Activated CD8-positive, alpha-beta T cell treated with anti-CD3 and anti-CD28 coated beads for 36 hours (primary cell): ENCODE data around the gene DLGAP1. TPM values are rescaled to one million over a fixed set of nuclear protein-coding genes. Genes with fewer than 3 reads are reported as not detected.
"Not testable (repeated sequence)": the region's sequence is repeated elsewhere in the genome, so short reads cannot be mapped to it uniquely, and the experiment has no call there.

Experiments used
- ATAC-seq: fragments of 200-7000 bp; cut with Tn5 transposase; one replicate; pipeline ENCODE4 v1.10.0; 2021; ENCODE audit warnings: mild to moderate bottlenecking, moderate library complexity
- CTCF ChIA-PET: fragments of 350-600 bp; sonication (Branson Sonifier 250); formaldehyde crosslinking; loops from one replicate; lab custom pipeline; 2021; ENCODE audit warnings: antibody characterized with exemption; lab: Charles Lee
- POLR2A ChIA-PET: fragments of 350-600 bp; sonication (Branson Sonifier 250); formaldehyde crosslinking; loops from one replicate; lab custom pipeline; 2021; ENCODE audit warnings: antibody characterized with exemption; lab: Charles Lee
- DNase-seq: peaks from one replicate; pipeline ENCODE4 v3.0.0-alpha.2; 2020
- H3K27ac Mint-ChIP-seq: one replicate; pipeline ENCODE4 v1.8.0; 2021; ENCODE audit warnings: mild to moderate bottlenecking, mixed read lengths
- H3K27me3 Mint-ChIP-seq: one replicate; pipeline ENCODE4 v1.8.0; 2021; ENCODE audit warnings: mixed read lengths
- H3K36me3 Mint-ChIP-seq: one replicate; pipeline ENCODE4 v1.8.0; 2021; ENCODE audit warnings: low read depth, mixed read lengths
- H3K4me1 Mint-ChIP-seq: one replicate; pipeline ENCODE4 v1.8.0; 2021; ENCODE audit warnings: low read depth, mixed read lengths
- H3K4me3 Mint-ChIP-seq: one replicate; pipeline ENCODE4 v1.8.0; 2021; ENCODE audit warnings: mild to moderate bottlenecking, moderate library complexity, mixed read lengths
- H3K9me3 Mint-ChIP-seq: one replicate; pipeline ENCODE4 v1.8.0; 2021; ENCODE audit warnings: mixed read lengths
- intact Hi-C: fragments of 100-400 bp; cut with micrococcal nuclease; formaldehyde crosslinking; loops from one replicate; pipeline ENCODE4 v1.10.0; 2022
- total RNA-seq, 2 experiments: library from RNA; stranded (reverse); gene quantifications; one replicate each; pipeline ENCODE4 v1.2.3, GENCODE V29; 2021
- TF ChIP-seq, protein P1 (sequence below): fragments of 200-600 bp; IDR thresholded peaks from one replicate; pipeline ENCODE4 v1.8.0; 2022; ENCODE audit warnings: antibody characterized with exemption, mild to moderate bottlenecking

DLGAP1 gene
- total RNA-seq, 2 experiments from 2014 or later = not detected

DNA sequence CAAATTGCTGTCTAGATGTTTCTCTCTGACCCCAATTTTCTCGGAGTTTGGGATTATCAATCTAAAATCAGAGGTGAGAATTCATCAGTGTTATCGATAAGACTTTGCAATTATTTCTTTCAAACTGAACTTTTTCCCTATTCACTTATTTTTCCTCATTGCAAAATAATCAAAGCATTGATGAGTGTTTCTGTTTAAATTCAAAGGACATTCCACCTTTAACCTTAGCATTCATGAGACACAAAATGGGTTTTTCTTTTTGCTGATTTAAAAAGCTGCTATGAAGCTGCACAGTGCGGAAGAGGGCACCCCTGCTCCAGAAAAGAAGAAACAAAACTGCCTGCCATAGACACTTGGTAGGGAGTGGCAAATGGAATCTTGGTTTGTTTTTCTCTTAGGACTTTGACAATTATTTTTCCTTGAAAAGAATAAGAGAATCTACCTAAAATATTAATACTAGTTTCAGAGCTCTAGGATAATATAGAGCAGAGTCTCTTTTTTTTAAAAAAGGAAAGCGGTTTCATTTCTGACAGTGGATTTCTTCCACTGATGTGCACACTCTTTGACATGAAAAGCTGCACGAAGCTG lies 801.8 kb downstream of the DLGAP1 start:
- intact Hi-C loops = no loop called here
- Mint-ChIP-seq H3K9me3 (no peaks in the 10 kb centered on the region), H3K36me3 (no peaks in the 10 kb centered on the region), H3K27me3 (no peaks in the 10 kb centered on the region), H3K27ac (peak overlapping the region; percentile 87), H3K4me3 (no peak overlapping the region), H3K4me1 (peaks cover 19% of the 10 kb centered on the region)
- POLR2A ChIA-PET = interaction anchor here (1.8 kb wide), 1 partner anchor 59 kb away, joined by 3 read pairs; no protein-coding TSS in a partner anchor
- ATAC-seq (no peak), DNase-seq (no peak)
- CTCF ChIA-PET = interaction anchor here (0.6 to 2.3 kb wide), 6 partner anchors 13 to 357 kb away, joined by 3 to 11 read pairs (median 4); no protein-coding TSS in a partner anchor
- TF ChIP-seq, protein P1, sequence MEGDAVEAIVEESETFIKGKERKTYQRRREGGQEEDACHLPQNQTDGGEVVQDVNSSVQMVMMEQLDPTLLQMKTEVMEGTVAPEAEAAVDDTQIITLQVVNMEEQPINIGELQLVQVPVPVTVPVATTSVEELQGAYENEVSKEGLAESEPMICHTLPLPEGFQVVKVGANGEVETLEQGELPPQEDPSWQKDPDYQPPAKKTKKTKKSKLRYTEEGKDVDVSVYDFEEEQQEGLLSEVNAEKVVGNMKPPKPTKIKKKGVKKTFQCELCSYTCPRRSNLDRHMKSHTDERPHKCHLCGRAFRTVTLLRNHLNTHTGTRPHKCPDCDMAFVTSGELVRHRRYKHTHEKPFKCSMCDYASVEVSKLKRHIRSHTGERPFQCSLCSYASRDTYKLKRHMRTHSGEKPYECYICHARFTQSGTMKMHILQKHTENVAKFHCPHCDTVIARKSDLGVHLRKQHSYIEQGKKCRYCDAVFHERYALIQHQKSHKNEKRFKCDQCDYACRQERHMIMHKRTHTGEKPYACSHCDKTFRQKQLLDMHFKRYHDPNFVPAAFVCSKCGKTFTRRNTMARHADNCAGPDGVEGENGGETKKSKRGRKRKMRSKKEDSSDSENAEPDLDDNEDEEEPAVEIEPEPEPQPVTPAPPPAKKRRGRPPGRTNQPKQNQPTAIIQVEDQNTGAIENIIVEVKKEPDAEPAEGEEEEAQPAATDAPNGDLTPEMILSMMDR = no peak

DNA sequence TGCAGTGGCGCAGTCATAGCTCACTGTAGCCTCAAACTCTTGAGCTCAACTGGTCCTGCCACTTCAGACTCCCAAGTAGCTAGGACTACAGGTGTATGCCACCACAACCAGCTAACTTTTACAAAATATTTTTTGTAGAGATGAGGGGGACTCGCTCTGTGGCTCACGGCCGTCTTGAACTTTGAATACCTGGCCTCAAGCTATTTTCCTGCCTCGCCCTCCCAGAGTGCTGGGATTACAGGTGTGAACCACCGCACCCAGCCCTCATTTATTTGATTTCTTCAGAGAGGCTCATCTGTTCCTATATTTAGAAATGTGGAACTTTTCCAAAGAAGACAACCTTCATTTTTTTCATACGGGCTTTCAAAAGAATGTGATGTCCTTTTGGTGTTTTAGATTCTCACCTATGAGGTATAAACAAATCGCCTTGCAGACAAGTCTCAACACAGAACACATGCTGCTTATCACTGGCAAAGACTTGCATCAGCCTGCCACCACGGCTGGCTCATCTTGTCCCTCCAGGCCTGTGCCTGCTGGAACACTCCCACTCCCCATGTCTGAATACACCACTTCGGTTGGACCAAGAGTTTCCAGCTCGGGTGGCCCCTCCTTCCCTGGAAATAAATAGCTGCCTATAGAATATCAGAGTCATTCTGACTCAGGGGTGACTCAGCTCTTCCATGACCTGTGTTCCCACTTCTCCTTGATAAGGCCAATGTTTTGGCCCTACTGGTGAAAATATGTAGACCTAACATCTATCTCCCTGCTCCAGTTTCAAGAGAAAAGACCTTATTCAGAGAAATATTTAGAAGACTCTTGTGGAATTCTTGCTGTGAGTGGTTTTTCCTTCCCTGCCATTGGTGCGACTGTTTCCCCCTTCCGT lies 802.5 kb downstream of the DLGAP1 start:
- Mint-ChIP-seq H3K27ac (peak overlapping the region; percentile 87), H3K36me3 (no peaks in the 10 kb centered on the region), H3K27me3 (no peaks in the 10 kb centered on the region), H3K4me1 (peaks cover 19% of the 10 kb centered on the region), H3K9me3 (no peaks in the 10 kb centered on the region), H3K4me3 (peak overlapping the region; percentile 13)
- ChIA-PET POLR2A (interaction anchor here (1.8 kb wide), 1 partner anchor 58 kb away, joined by 3 read pairs; no protein-coding TSS in a partner anchor), CTCF (interaction anchor here (0.6 to 2.3 kb wide), 6 partner anchors 14 to 356 kb away, joined by 3 to 11 read pairs (median 4); no protein-coding TSS in a partner anchor)
- peak; percentile 92 for ATAC-seq
- TF ChIP-seq, protein P1 = no peak
- intact Hi-C loops = no loop called here
- peak; percentile 89 for DNase-seq

DNA sequence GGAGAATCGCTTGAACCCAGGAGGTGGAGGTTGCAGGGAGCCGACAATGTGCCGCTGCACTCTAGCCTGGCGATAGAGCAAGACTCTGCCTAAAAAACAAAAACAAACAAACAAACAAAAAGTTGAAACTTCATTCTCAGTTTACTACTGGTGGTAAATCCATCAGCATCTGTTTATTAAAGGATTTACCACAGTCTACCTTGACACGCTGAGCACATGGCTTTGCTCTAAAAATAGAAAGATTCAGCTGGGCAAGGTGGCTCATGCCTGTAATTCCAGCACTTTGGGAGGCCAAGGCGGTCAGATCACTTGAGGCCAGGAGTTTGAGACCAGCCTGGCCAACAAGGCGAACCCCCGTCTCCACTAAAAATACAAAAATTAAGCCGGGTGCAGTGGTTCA lies 803.8 kb downstream of the DLGAP1 start:
- TF ChIP-seq, protein P1 = no peak
- no peaks in the 10 kb centered on the region for H3K9me3 Mint-ChIP-seq
- intact Hi-C loops = no loop called here

DNA sequence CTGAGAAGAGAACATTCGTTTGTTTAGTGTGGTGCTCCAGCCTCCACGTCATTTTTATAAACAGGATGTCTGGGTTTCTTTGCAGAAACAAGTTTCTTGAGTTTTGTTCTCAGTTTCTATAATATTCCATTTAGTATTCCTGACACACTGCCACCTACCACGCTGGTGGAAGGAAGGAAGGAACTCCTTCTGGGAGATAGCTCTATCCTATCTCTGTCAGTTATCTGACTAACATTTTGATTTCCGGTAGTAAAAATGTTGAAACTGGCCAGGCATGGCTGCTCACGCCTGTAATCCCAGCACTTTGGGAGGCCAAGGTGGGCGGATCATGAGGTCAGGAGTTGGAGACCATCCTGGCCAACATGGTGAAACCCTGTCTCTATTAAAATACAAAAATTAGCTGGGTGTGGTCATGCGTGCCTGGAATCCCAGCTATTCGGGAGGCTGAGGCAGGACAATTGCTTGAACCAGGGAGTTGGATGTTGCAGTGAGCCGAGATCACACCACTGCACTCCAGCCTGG lies 804.5 kb downstream of the DLGAP1 start:
- H3K36me3 Mint-ChIP-seq, H3K9me3 Mint-ChIP-seq, H3K4me3 Mint-ChIP-seq, H3K27ac Mint-ChIP-seq, DNase-seq, intact Hi-C loops, H3K27me3 Mint-ChIP-seq, POLR2A ChIA-PET, ATAC-seq: not testable (repeated sequence)
- CTCF ChIA-PET = interaction anchor here (1.3 to 2.7 kb wide), 2 partner anchors 16 to 53 kb away, joined by 3 to 13 read pairs; no protein-coding TSS in a partner anchor
- H3K4me1 Mint-ChIP-seq = peaks cover 21% of the 10 kb centered on the region

More for the DNA sequence above, 803.8 kb downstream of the DLGAP1 start:
- peaks cover 19% of the 10 kb centered on the region for H3K4me1 Mint-ChIP-seq
- H3K27me3 Mint-ChIP-seq = no peaks in the 10 kb centered on the region
- H3K4me3 Mint-ChIP-seq = no peak overlapping the region
- DNase-seq = no peak
- ATAC-seq = no peak
- no peaks in the 10 kb centered on the region for H3K36me3 Mint-ChIP-seq
- CTCF ChIA-PET = interaction anchor here (2.7 kb wide), 1 partner anchor 15 kb away, joined by 13 read pairs; no protein-coding TSS in a partner anchor
- H3K27ac Mint-ChIP-seq = no peak overlapping the region
- POLR2A ChIA-PET = interaction anchor here (0.6 kb wide), 1 partner anchor 666 kb away, joined by 3 read pairs; no protein-coding TSS in a partner anchor
